ENCODE measurements around the gene MX2.

Gene MX2

DNA sequence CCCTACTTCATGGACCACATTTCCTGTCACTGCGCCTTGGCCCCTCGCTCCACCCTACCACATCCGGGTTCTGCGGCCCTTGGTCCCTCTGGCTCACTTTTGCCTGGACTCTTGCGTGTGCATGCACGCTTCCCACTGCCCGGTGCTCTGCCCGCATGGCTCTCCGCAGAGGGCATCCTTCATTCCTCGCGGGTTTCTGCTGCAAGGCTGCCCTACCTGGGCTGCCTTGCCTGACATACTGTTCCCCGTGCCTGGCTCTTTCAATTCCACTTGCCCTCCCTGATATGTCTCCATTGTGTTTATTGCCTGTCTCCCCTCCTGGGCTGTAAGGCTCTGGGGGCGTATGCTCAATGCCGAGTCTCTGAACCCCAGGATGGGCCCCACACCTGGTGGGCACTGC, 26.4 kb downstream of the MX2 start:
- Histone ChIP-seq H3K79me2 (ENCODE audit: low read length) (no peaks in the 10 kb centered on the region), H3K4me3 (ENCODE audit: low read length) (no peak overlapping the region), H3K9ac (ENCODE audit: low read length) (no peak overlapping the region), H3K9me3 (ENCODE audit: insufficient read depth, low read length) (no peaks in the 10 kb centered on the region), H3K27me3 (ENCODE audit: low read depth, low read length) (no peaks in the 10 kb centered on the region), H4K20me1 (ENCODE audit: insufficient read depth, low read length) (no peaks in the 10 kb centered on the region), H3K36me3 (replicated peaks; ENCODE audit: low read depth, low read length) (peaks cover 5% of the 10 kb centered on the region), H3K27ac (ENCODE audit: low read length) (no peak overlapping the region), H3K4me2 (ENCODE audit: low read length) (no peak overlapping the region), H2AFZ (ENCODE audit: low read depth, low read length) (no peak overlapping the region), H3K4me1 (ENCODE audit: low read length) (no peaks in the 10 kb centered on the region)
- no peak for TF ChIP-seq EZH2phosphoT487 (IDR thresholded peaks at IDR 0.05; ENCODE audit: low read depth)
- TF ChIP-seq, protein P1, sequence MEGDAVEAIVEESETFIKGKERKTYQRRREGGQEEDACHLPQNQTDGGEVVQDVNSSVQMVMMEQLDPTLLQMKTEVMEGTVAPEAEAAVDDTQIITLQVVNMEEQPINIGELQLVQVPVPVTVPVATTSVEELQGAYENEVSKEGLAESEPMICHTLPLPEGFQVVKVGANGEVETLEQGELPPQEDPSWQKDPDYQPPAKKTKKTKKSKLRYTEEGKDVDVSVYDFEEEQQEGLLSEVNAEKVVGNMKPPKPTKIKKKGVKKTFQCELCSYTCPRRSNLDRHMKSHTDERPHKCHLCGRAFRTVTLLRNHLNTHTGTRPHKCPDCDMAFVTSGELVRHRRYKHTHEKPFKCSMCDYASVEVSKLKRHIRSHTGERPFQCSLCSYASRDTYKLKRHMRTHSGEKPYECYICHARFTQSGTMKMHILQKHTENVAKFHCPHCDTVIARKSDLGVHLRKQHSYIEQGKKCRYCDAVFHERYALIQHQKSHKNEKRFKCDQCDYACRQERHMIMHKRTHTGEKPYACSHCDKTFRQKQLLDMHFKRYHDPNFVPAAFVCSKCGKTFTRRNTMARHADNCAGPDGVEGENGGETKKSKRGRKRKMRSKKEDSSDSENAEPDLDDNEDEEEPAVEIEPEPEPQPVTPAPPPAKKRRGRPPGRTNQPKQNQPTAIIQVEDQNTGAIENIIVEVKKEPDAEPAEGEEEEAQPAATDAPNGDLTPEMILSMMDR (IDR thresholded peaks at IDR 0.05; ENCODE audit: low read depth, low read length): no peak

DNA sequence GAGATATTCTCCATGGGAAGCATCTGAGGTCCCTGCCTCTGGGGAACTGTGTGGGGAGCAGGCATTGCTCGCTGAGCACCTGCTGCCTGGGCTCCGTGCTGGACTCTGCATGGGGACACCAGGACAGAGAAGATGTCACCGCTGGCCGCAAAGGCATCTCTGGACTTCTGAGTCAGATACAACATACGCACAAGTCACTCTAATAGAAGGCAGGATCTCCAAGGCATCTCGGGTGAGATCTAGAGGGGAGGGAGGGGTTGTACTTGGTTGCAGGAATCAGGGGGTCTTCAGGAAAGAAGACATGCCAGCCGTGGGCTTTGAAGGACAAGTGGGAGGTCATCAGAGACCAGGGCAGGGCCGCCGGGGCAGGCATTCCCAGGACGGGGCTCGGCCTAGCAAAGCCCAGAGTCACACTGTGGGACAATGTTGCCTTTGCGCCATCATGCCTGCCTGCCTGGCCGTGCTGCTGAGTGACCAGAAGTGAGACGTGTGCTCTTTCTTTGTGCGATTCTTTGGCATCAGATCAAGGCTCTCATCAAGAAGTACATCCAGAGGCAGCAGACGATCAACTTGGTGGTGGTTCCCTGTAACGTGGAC, 28.3 kb downstream of the MX2 start:
- peaks cover 5% of the 10 kb centered on the region for H3K36me3 ChIP-seq (replicated peaks; ENCODE audit: low read depth, low read length)
- H3K4me2 ChIP-seq (ENCODE audit: low read length): no peak overlapping the region
- no peaks in the 10 kb centered on the region for H4K20me1 ChIP-seq (ENCODE audit: insufficient read depth, low read length)
- no peak overlapping the region for H2AFZ ChIP-seq (ENCODE audit: low read depth, low read length)
- H3K79me2 ChIP-seq (ENCODE audit: low read length): no peaks in the 10 kb centered on the region
- no peak overlapping the region for H3K9ac ChIP-seq (ENCODE audit: low read length)
- H3K4me3 ChIP-seq (ENCODE audit: low read length): no peak overlapping the region
- H3K27ac ChIP-seq (ENCODE audit: low read length): no peak overlapping the region
- no peaks in the 10 kb centered on the region for H3K4me1 ChIP-seq (ENCODE audit: low read length)
- TF ChIP-seq, protein P1 (IDR thresholded peaks at IDR 0.05; ENCODE audit: low read depth, low read length): no peak
- no peak for TF ChIP-seq EZH2phosphoT487 (IDR thresholded peaks at IDR 0.05; ENCODE audit: low read depth)
- H3K9me3 ChIP-seq (ENCODE audit: insufficient read depth, low read length): no peaks in the 10 kb centered on the region
- H3K27me3 ChIP-seq (ENCODE audit: low read depth, low read length): no peaks in the 10 kb centered on the region

DNA sequence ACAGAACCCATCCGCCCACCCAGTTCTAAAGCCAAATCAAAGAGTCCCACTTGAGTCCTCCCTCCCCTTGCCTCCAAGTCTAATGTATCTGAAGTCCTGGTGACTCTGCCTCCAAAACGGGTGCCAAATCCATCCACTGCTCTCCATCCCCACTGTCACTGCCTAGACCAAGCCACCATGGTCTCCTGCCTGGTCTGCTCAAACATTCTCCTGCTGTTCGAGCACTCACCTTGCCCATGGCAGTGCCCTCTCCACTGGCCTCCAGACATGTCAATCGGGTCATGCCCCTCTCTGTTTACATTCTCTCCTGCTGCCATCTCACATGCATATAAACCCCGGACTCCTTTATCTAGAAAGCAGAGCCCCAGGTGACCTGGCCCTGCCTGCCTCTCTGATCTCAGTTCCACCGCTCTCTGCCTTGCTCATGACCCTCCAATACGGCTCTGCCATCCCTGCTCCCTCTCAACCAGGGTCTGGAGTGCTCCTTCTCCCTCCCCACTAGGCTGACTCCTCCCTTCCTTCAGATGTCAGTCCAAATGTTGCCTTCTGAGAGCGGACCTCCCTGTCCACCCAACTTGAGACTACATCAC, 32.1 kb downstream of the MX2 start:
- H3K9me3 ChIP-seq (ENCODE audit: insufficient read depth, low read length): no peaks in the 10 kb centered on the region
- H4K20me1 ChIP-seq (ENCODE audit: insufficient read depth, low read length): no peaks in the 10 kb centered on the region
- H3K36me3 ChIP-seq (replicated peaks; ENCODE audit: low read depth, low read length): peaks cover 20% of the 10 kb centered on the region
- no peak overlapping the region for H3K4me2 ChIP-seq (ENCODE audit: low read length)
- H3K79me2 ChIP-seq (ENCODE audit: low read length): no peaks in the 10 kb centered on the region
- no peak overlapping the region for H3K9ac ChIP-seq (ENCODE audit: low read length)
- H3K27me3 ChIP-seq (ENCODE audit: low read depth, low read length): no peaks in the 10 kb centered on the region
- TF ChIP-seq, protein P1 (IDR thresholded peaks at IDR 0.05; ENCODE audit: low read depth, low read length): no peak
- H3K4me3 ChIP-seq (ENCODE audit: low read length): no peak overlapping the region
- 0 out of 2 replicates have a peak, but pooled peaks cover 2% of the 10 kb centered on the region for H3K4me1 ChIP-seq (ENCODE audit: low read length)
- no peak overlapping the region for H2AFZ ChIP-seq (ENCODE audit: low read depth, low read length)
- no peak overlapping the region for H3K27ac ChIP-seq (ENCODE audit: low read length)

DNA sequence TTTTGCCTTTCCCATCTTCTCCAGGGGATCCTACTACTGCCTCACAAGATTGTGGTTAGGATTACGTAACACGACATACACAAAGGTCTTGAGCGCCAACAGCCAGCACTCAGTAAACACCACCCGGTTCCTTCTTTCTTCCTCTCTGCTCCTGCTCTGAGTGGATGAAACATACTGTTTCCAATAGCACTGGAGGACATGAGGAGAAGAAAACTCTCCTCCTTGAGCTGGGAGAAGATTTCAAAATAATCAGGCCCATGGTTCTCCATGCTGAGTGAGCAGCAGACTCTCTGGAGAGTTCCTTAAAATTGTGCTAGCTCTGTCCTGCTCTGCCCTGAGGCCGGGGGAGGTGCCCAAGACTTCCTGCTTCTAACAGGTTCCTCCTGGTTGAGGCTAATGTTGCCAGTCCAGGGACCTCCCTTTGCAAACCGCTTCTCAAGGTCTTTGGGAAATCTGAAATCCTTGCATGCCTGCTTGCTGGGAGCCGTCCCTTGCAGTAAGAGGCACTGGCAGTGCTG, 34.8 kb downstream of the MX2 start:
- Histone ChIP-seq H3K79me2 (ENCODE audit: low read length) (no peaks in the 10 kb centered on the region), H3K27me3 (ENCODE audit: low read depth, low read length) (no peaks in the 10 kb centered on the region), H3K4me2 (ENCODE audit: low read length) (no peak overlapping the region), H3K27ac (ENCODE audit: low read length) (no peak overlapping the region), H3K36me3 (replicated peaks; ENCODE audit: low read depth, low read length) (peaks cover 20% of the 10 kb centered on the region), H3K4me3 (ENCODE audit: low read length) (no peak overlapping the region), H2AFZ (ENCODE audit: low read depth, low read length) (no peak overlapping the region), H3K4me1 (ENCODE audit: low read length) (0 out of 2 replicates have a peak, but pooled peaks cover 2% of the 10 kb centered on the region), H3K9ac (ENCODE audit: low read length) (no peak overlapping the region), H3K9me3 (ENCODE audit: insufficient read depth, low read length) (no peaks in the 10 kb centered on the region), H4K20me1 (ENCODE audit: insufficient read depth, low read length) (no peaks in the 10 kb centered on the region)
- TF ChIP-seq EZH2phosphoT487 (IDR thresholded peaks at IDR 0.05; ENCODE audit: low read depth): no peak
- TF ChIP-seq, protein P1 (IDR thresholded peaks at IDR 0.05; ENCODE audit: low read depth, low read length): no peak
